Measurements from ENCODE around the gene ATP2B2. TPM values are rescaled to one million over a fixed set of nuclear protein-coding genes. Genes with fewer than 3 reads are reported as not detected.

ATP2B2 gene
- total and polyA plus RNA-seq, 10 of the 15 experiments (the other 5 are each of a cell fraction or from before 2014, with no cell fraction given): 0.04 TPM; not detected in 9

GRCh38 chr3:10459954-10460754 is 45.2 kb downstream of the ATP2B2 start (continued):
- TF ChIP-seq, protein P1, sequence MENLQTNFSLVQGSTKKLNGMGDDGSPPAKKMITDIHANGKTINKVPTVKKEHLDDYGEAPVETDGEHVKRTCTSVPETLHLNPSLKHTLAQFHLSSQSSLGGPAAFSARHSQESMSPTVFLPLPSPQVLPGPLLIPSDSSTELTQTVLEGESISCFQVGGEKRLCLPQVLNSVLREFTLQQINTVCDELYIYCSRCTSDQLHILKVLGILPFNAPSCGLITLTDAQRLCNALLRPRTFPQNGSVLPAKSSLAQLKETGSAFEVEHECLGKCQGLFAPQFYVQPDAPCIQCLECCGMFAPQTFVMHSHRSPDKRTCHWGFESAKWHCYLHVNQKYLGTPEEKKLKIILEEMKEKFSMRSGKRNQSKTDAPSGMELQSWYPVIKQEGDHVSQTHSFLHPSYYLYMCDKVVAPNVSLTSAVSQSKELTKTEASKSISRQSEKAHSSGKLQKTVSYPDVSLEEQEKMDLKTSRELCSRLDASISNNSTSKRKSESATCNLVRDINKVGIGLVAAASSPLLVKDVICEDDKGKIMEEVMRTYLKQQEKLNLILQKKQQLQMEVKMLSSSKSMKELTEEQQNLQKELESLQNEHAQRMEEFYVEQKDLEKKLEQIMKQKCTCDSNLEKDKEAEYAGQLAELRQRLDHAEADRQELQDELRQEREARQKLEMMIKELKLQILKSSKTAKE (IDR thresholded peaks at IDR 0.05; ENCODE audit: low read depth, poor library complexity, severe bottlenecking): no peak
- TF ChIP-seq RCOR1 (conservative IDR thresholded peaks at IDR 0.05; ENCODE audit: low read depth, low read length): 0 out of 2 replicates have a peak, but pooled peaks have one; percentile 82
- TF ChIP-seq USF1 (IDR thresholded peaks at IDR 0.05; ENCODE audit: borderline replicate concordance, extremely low read length, insufficient read depth, low read depth, low read length): peak; percentile 48
- TF ChIP-seq, protein P2, sequence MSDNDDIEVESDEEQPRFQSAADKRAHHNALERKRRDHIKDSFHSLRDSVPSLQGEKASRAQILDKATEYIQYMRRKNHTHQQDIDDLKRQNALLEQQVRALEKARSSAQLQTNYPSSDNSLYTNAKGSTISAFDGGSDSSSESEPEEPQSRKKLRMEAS (IDR thresholded peaks at IDR 0.05; ENCODE audit: low read depth, low read length): peak; percentile 71; the same call in 1 of the 2 replicates
- TF ChIP-seq PAX8 (IDR thresholded peaks at IDR 0.05): no peak
- TF ChIP-seq NFIC (IDR thresholded peaks at IDR 0.05; ENCODE audit: low read depth, low read length): no peak
- no peak for TF ChIP-seq CBX5 (IDR thresholded peaks at IDR 0.05; ENCODE audit: low read depth)
- TF ChIP-seq RFX5 (IDR thresholded peaks at IDR 0.05; ENCODE audit: low read depth, low read length): no peak
- TF ChIP-seq DPF2 (IDR thresholded peaks at IDR 0.05): no peak
- no peak for TF ChIP-seq BMI1 (IDR thresholded peaks at IDR 0.05; ENCODE audit: borderline replicate concordance)
- no peak for TF ChIP-seq CHD2 (IDR thresholded peaks at IDR 0.05; ENCODE audit: borderline replicate concordance, low read depth, low read length)
- TF ChIP-seq, protein P3, sequence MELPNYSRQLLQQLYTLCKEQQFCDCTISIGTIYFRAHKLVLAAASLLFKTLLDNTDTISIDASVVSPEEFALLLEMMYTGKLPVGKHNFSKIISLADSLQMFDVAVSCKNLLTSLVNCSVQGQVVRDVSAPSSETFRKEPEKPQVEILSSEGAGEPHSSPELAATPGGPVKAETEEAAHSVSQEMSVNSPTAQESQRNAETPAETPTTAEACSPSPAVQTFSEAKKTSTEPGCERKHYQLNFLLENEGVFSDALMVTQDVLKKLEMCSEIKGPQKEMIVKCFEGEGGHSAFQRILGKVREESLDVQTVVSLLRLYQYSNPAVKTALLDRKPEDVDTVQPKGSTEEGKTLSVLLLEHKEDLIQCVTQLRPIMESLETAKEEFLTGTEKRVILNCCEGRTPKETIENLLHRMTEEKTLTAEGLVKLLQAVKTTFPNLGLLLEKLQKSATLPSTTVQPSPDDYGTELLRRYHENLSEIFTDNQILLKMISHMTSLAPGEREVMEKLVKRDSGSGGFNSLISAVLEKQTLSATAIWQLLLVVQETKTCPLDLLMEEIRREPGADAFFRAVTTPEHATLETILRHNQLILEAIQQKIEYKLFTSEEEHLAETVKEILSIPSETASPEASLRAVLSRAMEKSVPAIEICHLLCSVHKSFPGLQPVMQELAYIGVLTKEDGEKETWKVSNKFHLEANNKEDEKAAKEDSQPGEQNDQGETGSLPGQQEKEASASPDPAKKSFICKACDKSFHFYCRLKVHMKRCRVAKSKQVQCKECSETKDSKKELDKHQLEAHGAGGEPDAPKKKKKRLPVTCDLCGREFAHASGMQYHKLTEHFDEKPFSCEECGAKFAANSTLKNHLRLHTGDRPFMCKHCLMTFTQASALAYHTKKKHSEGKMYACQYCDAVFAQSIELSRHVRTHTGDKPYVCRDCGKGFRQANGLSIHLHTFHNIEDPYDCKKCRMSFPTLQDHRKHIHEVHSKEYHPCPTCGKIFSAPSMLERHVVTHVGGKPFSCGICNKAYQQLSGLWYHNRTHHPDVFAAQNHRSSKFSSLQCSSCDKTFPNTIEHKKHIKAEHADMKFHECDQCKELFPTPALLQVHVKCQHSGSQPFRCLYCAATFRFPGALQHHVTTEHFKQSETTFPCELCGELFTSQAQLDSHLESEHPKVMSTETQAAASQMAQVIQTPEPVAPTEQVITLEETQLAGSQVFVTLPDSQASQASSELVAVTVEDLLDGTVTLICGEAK (IDR thresholded peaks at IDR 0.05; ENCODE audit: borderline replicate concordance): peak; percentile 79
- TF ChIP-seq JUNB (IDR thresholded peaks at IDR 0.05): no peak
- peak; percentile 98 for TF ChIP-seq SIN3A (IDR thresholded peaks at IDR 0.05; ENCODE audit: low read depth, low read length)
- TF ChIP-seq HDAC2 (IDR thresholded peaks at IDR 0.05): no peak
- peak; percentile 99 for TF ChIP-seq MXI1 (IDR thresholded peaks at IDR 0.05; ENCODE audit: low read depth, low read length)
